ENCODE measurements around the gene AP3S2. TPM values are rescaled to one million over a fixed set of nuclear protein-coding genes. Genes with fewer than 3 reads are reported as not detected.

AP3S2 gene
- polyA plus RNA-seq, 3 donors, result 30.8 to 41.2 (median 32.4) TPM

DNA sequence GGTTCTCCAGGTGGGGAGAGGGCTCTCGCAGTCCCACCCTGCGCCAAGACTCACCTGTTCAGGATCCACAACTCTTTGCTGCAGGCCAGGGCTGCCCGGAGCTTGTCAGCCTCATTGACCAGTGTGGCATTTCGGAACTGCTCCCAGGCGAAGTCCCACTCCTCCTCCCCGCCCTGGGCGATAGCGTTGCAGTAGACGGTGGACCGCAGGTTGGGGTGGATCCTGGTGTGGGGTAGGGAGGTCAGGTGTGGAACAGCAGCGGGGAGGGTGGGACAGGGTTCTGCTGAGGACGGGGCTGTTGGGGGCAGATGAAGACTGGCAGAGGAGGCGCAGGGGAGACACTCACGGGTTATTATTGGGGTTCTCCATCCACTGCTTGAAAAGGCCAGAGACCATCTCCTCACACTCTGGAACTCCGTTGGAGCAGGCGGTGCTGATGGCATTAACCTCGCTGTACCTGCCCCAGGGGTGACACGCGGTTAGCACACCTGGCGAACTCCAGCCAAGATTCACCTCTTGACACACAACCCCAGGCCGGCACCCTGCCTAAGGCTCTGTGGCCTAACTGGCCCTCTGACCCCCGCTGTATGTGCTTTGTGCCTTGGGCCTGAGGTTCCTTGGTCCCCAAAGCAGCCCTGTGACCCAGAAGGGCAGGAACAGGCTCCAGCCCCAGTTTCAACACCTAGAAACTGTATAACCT is 101.5 kb downstream of the AP3S2 start:
- Histone ChIP-seq H3K4me3 (replicated peaks in 1 of 3; ENCODE audit: low read depth in 2 of 3, low read length in 3 of 3) (no peak overlapping the region), H4K20me1 (ENCODE audit: insufficient read depth, low read length) (peaks cover 85% of the 10 kb centered on the region), H3K27me3 (ENCODE audit: control insufficient read depth in 2 of 2, insufficient read depth in 2 of 2, low read length in 2 of 2) (no peaks in the 10 kb centered on the region), H3K79me2 (ENCODE audit: insufficient read depth, low read length) (no peaks in the 10 kb centered on the region), H3K27ac (ENCODE audit: low read depth in 1 of 2, low read length in 2 of 2) (no peak overlapping the region), H2AFZ (ENCODE audit: insufficient read depth, low read depth, low read length, poor library complexity, severe bottlenecking) (no peak overlapping the region), H3K4me1 (ENCODE audit: control insufficient read depth in 1 of 2, insufficient read depth in 2 of 2, low read length in 2 of 2) (no peaks in the 10 kb centered on the region), H3K9me3 (replicated peaks in 1 of 2; ENCODE audit: control insufficient read depth in 1 of 2, insufficient read depth in 1 of 2, low read length in 2 of 2) (peaks cover 0 to 6% of the 10 kb centered on the region in 2 donors), H3K36me3 (replicated peaks in 1 of 2; ENCODE audit: control insufficient read depth in 1 of 2, insufficient read depth in 2 of 2, low read length in 2 of 2) (peaks cover 71 to 99% of the 10 kb centered on the region in 2 donors), H3K4me2 (replicated peaks; ENCODE audit: extremely low read depth, low read length, poor library complexity, severe bottlenecking) (no peak overlapping the region), H3K9ac (ENCODE audit: insufficient read depth, low read length, poor library complexity, severe bottlenecking) (no peak overlapping the region)
- Mint-ChIP-seq H3K9me3 (peaks cover 2 to 20% (median 9%) of the 10 kb centered on the region in 7 donors), H3K4me1 (no peaks in the 10 kb centered on the region), H3K36me3 (peaks cover 84 to 99% of the 10 kb centered on the region in 2 donors), H3K27ac (no peak overlapping the region), H3K27me3 (ENCODE audit: low read depth in 3 of 3) (peaks cover 0 to 2% (median 1%) of the 10 kb centered on the region in 3 donors), H3K4me3 (no peak overlapping the region)
- DNase-seq, result no peak
- 94% methylated on average over 12 of the region's 22 CpGs for WGBS (ENCODE audit: insufficient coverage)
- intact Hi-C loops (cut with micrococcal nuclease), result no loop called here
- no peak for TF ChIP-seq CTCF (IDR thresholded peaks at IDR 0.05)

DNA sequence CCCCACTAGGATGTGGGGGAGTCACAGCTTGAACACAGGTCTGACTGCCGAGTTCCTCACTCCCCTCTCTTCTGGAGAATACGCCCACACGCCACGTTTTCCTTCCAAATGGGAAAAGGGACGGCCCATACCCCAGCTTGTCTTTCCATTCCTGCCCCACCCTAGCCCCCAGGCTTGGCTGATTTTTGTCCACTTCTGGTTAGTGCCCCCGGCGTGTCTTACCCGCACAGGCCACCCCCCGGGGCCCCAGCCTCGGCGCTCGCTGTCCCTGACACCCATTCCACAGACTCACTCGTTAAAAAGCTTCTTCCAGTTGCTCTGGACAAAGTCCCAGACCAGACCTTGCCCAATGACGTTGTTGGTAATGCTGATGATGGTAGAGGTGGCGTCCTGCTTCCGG is 103.1 kb downstream of the AP3S2 start:
- Histone ChIP-seq H3K4me1 (ENCODE audit: control insufficient read depth in 1 of 2, insufficient read depth in 2 of 2, low read length in 2 of 2) (no peaks in the 10 kb centered on the region), H3K4me2 (replicated peaks; ENCODE audit: extremely low read depth, low read length, poor library complexity, severe bottlenecking) (no peak overlapping the region), H3K9me3 (replicated peaks in 1 of 2; ENCODE audit: control insufficient read depth in 1 of 2, insufficient read depth in 1 of 2, low read length in 2 of 2) (peaks cover 0 to 6% of the 10 kb centered on the region in 2 donors), H2AFZ (ENCODE audit: insufficient read depth, low read depth, low read length, poor library complexity, severe bottlenecking) (no peak overlapping the region), H4K20me1 (ENCODE audit: insufficient read depth, low read length) (peaks cover 87% of the 10 kb centered on the region), H3K9ac (ENCODE audit: insufficient read depth, low read length, poor library complexity, severe bottlenecking) (no peak overlapping the region), H3K36me3 (replicated peaks in 1 of 2; ENCODE audit: control insufficient read depth in 1 of 2, insufficient read depth in 2 of 2, low read length in 2 of 2) (peaks cover 70 to 99% of the 10 kb centered on the region in 2 donors), H3K79me2 (ENCODE audit: insufficient read depth, low read length) (no peaks in the 10 kb centered on the region), H3K4me3 (replicated peaks in 1 of 3; ENCODE audit: low read depth in 2 of 3, low read length in 3 of 3) (no peak overlapping the region), H3K27ac (ENCODE audit: low read depth in 1 of 2, low read length in 2 of 2) (no peak overlapping the region), H3K27me3 (ENCODE audit: control insufficient read depth in 2 of 2, insufficient read depth in 2 of 2, low read length in 2 of 2) (no peaks in the 10 kb centered on the region)
- WGBS (ENCODE audit: insufficient coverage), result 100% methylated on average over 2 of the region's 16 CpGs
- Mint-ChIP-seq H3K36me3 (peaks cover 76 to 98% of the 10 kb centered on the region in 2 donors), H3K9me3 (peaks cover 0 to 14% (median 9%) of the 10 kb centered on the region in 7 donors), H3K4me3 (no peak overlapping the region), H3K27me3 (ENCODE audit: low read depth in 3 of 3) (peaks cover 0 to 2% (median 1%) of the 10 kb centered on the region in 3 donors), H3K4me1 (no peaks in the 10 kb centered on the region), H3K27ac (peak overlapping the region in 1 of 7 donors; percentile 77)
- no peak for TF ChIP-seq CTCF (IDR thresholded peaks at IDR 0.05)
- intact Hi-C loops (cut with micrococcal nuclease), result no loop called here
- peak in 1 of 3 donors; percentile 1 for DNase-seq
